AG10803 (cell line): ENCODE data around the gene RPIA.

Experiments used
- DNase-seq: peaks from one replicate; pipeline ENCODE4 v3.0.0; 2010; ENCODE audit warnings: low read depth
- H3K4me3 ChIP-seq: 2 replicates; pipeline ENCODE4 v1.5.1; 2011; ENCODE audit warnings: mild to moderate bottlenecking, low read length, control low read depth
- TF ChIP-seq, protein P1 (sequence below): conservative IDR thresholded peaks from 2 replicates; pipeline ENCODE4 v1.5.1; 2011; ENCODE audit warnings: mild to moderate bottlenecking, low read length, control low read depth, inconsistent platforms

RPIA gene

DNA sequence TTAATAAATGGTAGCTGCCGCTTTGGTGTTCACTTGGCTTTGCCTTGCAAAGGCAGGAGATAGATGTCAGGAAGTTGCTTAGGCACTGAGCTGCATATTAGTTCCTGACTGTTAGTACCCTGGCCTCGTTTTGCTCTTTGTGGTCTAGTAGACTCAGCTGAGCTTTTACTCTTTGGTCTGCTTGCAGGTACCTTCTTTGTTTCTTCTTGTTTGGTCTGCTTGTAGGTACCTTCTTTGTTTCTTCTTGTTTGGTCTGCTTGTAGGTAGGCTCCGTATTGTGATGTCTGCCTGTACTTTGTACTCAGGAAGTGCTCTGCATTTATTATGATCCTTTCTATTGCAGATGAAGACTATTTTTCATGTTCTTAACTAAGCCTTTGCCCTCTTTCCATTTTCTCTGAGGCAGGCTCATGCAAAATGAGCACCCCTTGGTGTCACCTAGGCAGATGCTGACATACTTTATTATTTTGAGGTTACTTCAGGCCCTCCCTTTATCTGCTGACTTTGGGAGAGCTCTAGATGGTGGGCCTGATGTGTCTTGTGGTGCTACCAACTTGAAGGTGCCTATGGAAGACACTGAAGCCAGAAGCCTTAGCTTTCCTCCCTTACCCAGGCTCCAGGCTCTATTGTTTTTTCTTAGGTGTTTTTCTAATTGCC lies 6.0 kb downstream of the RPIA start:
- H3K4me3 ChIP-seq, result no peak overlapping the region
- no peak for DNase-seq
- TF ChIP-seq, protein P1, sequence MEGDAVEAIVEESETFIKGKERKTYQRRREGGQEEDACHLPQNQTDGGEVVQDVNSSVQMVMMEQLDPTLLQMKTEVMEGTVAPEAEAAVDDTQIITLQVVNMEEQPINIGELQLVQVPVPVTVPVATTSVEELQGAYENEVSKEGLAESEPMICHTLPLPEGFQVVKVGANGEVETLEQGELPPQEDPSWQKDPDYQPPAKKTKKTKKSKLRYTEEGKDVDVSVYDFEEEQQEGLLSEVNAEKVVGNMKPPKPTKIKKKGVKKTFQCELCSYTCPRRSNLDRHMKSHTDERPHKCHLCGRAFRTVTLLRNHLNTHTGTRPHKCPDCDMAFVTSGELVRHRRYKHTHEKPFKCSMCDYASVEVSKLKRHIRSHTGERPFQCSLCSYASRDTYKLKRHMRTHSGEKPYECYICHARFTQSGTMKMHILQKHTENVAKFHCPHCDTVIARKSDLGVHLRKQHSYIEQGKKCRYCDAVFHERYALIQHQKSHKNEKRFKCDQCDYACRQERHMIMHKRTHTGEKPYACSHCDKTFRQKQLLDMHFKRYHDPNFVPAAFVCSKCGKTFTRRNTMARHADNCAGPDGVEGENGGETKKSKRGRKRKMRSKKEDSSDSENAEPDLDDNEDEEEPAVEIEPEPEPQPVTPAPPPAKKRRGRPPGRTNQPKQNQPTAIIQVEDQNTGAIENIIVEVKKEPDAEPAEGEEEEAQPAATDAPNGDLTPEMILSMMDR, result no peak

GRCh38 chr2:88698027-88698413 lies 6.5 kb downstream of the RPIA start:
- TF ChIP-seq, protein P1, result no peak

GRCh38 chr2:88698498-88699233 lies 7.2 kb downstream of the RPIA start:
- TF ChIP-seq, protein P1, result no peak
- no peak for DNase-seq
- no peak overlapping the region for H3K4me3 ChIP-seq

More at GRCh38 chr2:88698027-88698413, 6.5 kb downstream of the RPIA start:
- no peak for DNase-seq
- H3K4me3 ChIP-seq, result no peak overlapping the region

GRCh38 chr2:88707003-88707402 lies 15.5 kb downstream of the RPIA start:
- H3K4me3 ChIP-seq, result no peak overlapping the region
- DNase-seq, result no peak
- TF ChIP-seq, protein P1, result no peak

DNA sequence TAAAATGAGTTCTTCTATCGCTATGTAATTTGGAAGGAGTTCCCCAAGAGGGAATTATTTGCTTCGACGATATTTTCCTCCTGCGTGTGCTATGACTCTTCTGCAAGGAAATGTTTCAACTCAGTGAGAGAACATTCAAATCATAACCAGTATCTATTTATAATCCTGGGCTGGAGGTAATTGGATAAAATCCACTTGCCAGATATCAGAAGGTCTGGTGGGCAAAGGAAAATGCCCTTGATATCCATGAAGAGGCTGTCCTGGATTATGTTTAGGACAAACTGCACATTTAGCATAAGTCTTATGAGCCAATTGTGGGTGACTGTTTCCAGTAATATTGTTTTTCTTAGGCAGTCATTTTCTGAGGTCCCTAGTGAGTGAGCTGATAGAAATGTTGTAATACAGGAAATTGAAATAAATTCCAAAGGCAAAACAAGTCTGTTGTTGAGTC lies 17.7 kb downstream of the RPIA start:
- no peak overlapping the region for H3K4me3 ChIP-seq
- TF ChIP-seq, protein P1, result no peak
- peak; percentile 39 for DNase-seq

- no peak for DNase-seq
- TF ChIP-seq, protein P1, result no peak
- no peak overlapping the region for H3K4me3 ChIP-seq
Measured at GRCh38 chr2:88711289-88711688, 19.8 kb downstream of the RPIA start.

- no peak for DNase-seq
- H3K4me3 ChIP-seq, result no peak overlapping the region
- TF ChIP-seq, protein P1, result no peak
Measured at GRCh38 chr2:88711897-88712296, 20.4 kb downstream of the RPIA start.
